Transverse colon (tissue), 4 donors: ENCODE results near the gene WDR41.

Source experiments
- CTCF ChIP-seq, 5 experiments: fragments of 200-600 bp in 3 of 5; fragments of 450-650 bp in 2 of 5; sonication (generic) in 3 of 5; IDR thresholded peaks; 1 replicate in 2 of 5; 2 replicates in 3 of 5; pipeline ENCODE4 v1.5.1; 2016 to 2017; ENCODE audit warnings: antibody characterized with exemption in 5 of 5, inconsistent platforms in 3 of 5, mild to moderate bottlenecking in 2 of 5, moderate library complexity in 1 of 5
- EP300 ChIP-seq: sonication (generic); formaldehyde crosslinking; IDR thresholded peaks from one replicate; pipeline ENCODE4 v1.6.1; 2017; ENCODE audit warnings: antibody characterized with exemption, low read depth
- POLR2A ChIP-seq: fragments of 450-650 bp; IDR thresholded peaks from one replicate; pipeline ENCODE4 v1.6.1; 2016; ENCODE audit warnings: antibody characterized with exemption, mild to moderate bottlenecking, moderate library complexity
- POLR2AphosphoS5 ChIP-seq, 3 donors: sonication (generic); formaldehyde crosslinking; IDR thresholded peaks; one replicate each; pipeline ENCODE4 v1.6.1; 2016; ENCODE audit warnings: antibody characterized with exemption in 3 of 3

DNA sequence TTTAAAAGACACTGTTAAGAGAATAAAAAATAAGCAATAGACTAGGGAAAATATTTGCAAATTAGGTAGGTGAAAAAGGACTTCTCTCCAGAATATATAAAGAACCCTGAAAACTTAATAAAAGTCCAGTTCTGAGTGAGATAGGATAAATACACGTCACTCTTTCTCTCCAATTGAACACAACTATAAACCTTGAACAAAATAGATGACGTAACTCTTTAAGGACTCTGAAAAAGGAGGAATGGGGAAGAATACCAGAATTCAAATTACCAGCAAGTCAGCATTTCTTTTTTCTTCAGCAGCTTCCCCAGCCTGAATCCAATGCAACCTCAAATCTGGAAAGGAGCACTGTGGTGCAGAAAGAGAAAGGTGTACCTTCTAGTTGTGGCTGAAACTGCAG, 6.8 kb upstream of the WDR41 start:
- no peak for TF ChIP-seq CTCF (IDR thresholded peaks at IDR 0.05)
- TF ChIP-seq EP300: no peak
- TF ChIP-seq POLR2A: no peak
- no peak for TF ChIP-seq POLR2AphosphoS5 (IDR thresholded peaks at IDR 0.05)
